LNCAP (cell line): ENCODE measurements around the gene ATF7.

Experiments
- CTCF ChIP-seq: fragments of 450-650 bp; IDR thresholded peaks from 2 replicates; pipeline ENCODE4 v1.5.1; 2017; ENCODE audit warnings: mild to moderate bottlenecking

ATF7 gene

DNA sequence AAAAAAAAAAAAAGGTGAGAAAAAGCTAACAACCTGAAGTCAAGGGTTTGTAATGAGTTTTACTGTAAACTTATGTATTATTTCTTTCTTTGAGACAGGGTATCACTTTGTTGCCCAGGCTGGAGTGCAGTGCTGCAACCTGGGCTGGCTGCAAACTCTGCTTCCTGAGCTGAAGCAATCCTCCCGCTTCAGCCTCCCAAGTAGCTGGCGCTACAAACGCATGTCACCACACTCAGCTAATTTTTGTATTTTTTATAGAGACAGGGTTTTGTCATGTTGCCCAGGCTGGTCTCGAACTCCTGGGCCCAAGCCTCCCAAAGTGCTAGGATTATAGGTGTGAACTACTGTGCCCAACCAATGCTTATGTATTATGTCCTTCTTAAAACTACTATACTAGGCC lies 9.2 kb downstream of the ATF7 start:
- TF ChIP-seq CTCF: no peak

DNA sequence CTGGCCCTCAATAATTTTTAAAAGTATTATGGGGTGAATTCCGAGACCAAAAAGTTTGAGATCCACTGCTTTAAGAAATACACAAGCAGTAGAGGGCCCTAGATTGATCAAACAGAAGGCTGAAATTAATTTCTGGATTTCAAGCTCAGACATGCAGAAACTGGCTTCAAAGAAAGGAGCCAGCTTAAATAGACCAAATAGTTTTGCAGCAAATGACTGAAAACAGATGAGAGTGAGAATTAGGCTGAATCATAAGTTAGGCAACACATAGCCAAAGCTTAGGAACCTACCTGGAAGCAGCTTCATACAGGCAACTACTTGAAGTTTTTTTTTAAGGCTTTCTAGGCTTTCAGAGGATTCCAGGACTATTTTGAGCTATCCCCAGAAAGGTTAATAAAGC lies 12.4 kb downstream of the ATF7 start:
- TF ChIP-seq CTCF: no peak

DNA sequence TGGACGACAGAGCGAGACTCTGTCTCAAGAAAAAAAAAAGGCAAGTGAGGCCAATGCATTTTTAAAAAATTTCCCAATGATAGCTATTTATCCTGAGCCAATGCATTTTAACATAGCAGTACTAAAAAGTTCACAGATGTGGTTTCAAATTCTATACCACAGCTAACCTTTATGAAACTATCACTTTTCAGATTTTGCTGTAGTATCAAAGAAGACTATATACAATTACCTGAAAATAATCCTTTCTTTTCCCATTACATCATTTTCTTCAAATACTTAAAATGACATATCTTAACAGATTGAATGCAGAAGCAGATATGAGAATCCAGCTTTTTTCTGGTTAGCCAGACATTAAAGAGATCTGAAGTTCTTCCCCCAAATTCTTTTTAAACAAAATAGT lies 13.2 kb downstream of the ATF7 start:
- TF ChIP-seq CTCF: no peak

- TF ChIP-seq CTCF: no peak
Measured at GRCh38 chr12:53611304-53611703, 14.9 kb downstream of the ATF7 start.

DNA sequence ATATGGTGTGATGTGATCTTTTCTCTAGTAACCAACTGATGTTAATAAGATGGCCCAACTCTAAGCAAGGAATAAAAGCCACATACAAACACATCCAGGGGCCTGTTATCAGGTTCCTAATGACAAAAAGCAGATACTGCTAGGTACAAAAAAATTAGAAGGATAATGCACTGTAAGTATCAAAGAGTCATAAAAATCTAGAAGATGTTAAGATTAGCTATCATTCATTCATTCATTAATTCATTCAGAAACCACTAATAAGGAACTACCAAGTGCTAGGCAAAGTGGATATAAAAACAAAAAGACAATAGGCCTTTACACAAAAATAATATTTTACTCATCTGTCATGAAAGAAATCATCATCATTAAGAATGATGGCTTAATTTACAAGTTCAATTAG lies 21.6 kb downstream of the ATF7 start:
- no peak for TF ChIP-seq CTCF

DNA sequence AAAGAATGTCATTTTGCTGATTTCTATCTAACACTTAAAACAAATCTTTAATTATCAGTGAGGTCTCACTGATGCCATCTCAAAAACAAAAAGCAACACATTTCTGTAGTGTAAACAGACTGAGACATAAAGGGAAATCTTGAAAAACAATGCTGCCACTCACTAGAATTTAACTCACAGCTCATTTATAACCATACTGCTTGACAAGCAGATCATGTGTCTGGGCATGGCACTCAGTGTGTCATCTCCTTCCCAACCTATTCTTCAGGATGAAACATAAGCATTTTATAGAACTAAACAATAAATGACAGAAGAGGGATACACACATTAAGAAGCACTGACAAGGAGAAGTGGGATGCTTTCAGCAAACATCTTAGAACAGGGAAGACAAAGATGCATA lies 22.4 kb downstream of the ATF7 start:
- TF ChIP-seq CTCF: no peak

DNA sequence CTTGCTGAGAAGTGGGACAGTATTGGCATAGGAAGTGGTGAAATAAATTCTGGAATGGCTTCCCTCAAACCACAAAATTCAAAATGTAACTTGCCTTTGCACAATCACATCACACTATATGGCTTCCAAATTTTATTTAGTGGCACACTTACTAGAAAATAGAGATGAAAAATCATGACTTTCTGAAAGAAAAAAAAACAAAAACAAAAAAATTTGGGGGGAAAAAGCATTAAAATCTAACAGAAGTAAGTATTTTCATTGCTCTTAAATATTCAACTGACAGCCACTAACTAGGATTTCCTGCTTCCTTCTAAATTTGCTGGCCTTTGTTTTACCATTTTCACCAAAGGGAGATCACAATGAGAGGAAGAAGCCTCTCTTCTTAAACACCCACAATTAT lies 23.0 kb downstream of the ATF7 start:
- no peak for TF ChIP-seq CTCF

DNA sequence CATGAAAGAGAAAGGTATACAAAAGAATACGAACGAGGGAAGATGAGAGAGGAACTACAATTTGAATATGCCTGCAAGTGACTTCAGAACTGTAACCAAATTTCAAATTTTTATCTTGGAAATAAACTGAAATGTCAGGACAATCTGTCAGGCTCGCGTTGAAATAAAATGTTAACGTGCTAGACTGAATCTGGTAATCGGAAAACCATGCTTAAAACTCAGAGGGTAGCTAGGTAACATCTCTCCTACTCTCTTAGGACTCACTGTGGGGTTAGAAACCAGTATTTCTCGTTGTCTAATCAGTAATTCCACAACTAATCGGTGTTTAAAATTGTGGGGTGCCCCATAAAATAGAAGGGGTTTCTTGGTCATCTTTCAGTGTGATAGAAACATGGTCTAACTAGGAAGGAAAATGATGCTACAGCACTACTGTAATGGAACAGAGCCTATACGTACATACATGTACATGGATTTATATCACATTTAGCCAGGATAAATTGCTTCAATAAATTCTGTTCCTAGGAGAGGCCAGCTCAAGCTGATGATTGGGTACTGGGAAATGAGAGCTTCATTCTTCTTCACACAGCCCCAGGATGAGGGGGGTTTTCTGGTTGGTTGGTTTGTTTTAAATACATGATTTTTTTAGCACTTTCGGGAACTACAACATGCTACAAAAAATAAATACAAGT lies 23.9 kb downstream of the ATF7 start:
- TF ChIP-seq CTCF: no peak
